Measurements from ENCODE around the gene EHBP1L1. TPM values are rescaled to one million over a fixed set of nuclear protein-coding genes. Genes with fewer than 3 reads are reported as not detected.

The EHBP1L1 gene
- total RNA-seq, 1 donor from 2014 or later, result 4.7 TPM

GRCh38 chr11:65545853-65546216 is 30.0 kb upstream of the EHBP1L1 start:
- H3K4me2 ChIP-seq, result peak overlapping the region; percentile 81
- peak overlapping the region; percentile 44 for H3K4me3 ChIP-seq
- Mint-ChIP-seq H3K36me3 (peaks cover 5% of the 10 kb centered on the region), H3K27me3 (ENCODE audit: insufficient read depth, low read depth) (peaks cover 29% of the 10 kb centered on the region), H3K4me3 (peak overlapping the region; percentile 73), H3K9me3 (no peaks in the 10 kb centered on the region), H3K27ac (no peak overlapping the region), H3K4me1 (peaks cover 25% of the 10 kb centered on the region)
- peaks cover 12% of the 10 kb centered on the region for H3F3A ChIP-seq (ENCODE audit: low read depth)
- no peak overlapping the region for H3K27ac ChIP-seq
- H3K36me3 ChIP-seq, result no peaks in the 10 kb centered on the region
- H3K27me3 ChIP-seq, result peaks cover 97% of the 10 kb centered on the region
- no peak overlapping the region for H2AFZ ChIP-seq (replicated peaks)
- no peaks in the 10 kb centered on the region for H3K79me2 ChIP-seq (ENCODE audit: low read depth)
- TF ChIP-seq CTCF (IDR thresholded peaks at IDR 0.05) (no peak), EZH2 (IDR thresholded peaks at IDR 0.05) (no peak), EZH2phosphoT487 (IDR thresholded peaks at IDR 0.05) (no peak)
- DNase-seq (ENCODE audit: low spot score), result no peak
- peaks cover 23% of the 10 kb centered on the region for H4K20me1 ChIP-seq (ENCODE audit: low read depth)
- H3K9ac ChIP-seq, result no peak overlapping the region
- H3K4me1 ChIP-seq, result peaks cover 4% of the 10 kb centered on the region
- no peaks in the 10 kb centered on the region for H3K9me3 ChIP-seq (ENCODE audit: low read depth)

- peaks cover 4% of the 10 kb centered on the region for H3K4me1 ChIP-seq
- no peaks in the 10 kb centered on the region for H3K36me3 ChIP-seq
- peak overlapping the region; percentile 44 for H3K4me3 ChIP-seq
- no peak for TF ChIP-seq CTCF (IDR thresholded peaks at IDR 0.05)
- peak; percentile 61 for TF ChIP-seq EZH2 (IDR thresholded peaks at IDR 0.05)
- peak; percentile 52 for TF ChIP-seq EZH2phosphoT487 (IDR thresholded peaks at IDR 0.05)
- Mint-ChIP-seq H3K9me3 (no peaks in the 10 kb centered on the region), H3K4me3 (peak overlapping the region; percentile 74), H3K4me1 (peaks cover 28% of the 10 kb centered on the region), H3K27ac (no peak overlapping the region), H3K27me3 (ENCODE audit: insufficient read depth, low read depth) (peaks cover 29% of the 10 kb centered on the region), H3K36me3 (peaks cover 5% of the 10 kb centered on the region)
- no peak overlapping the region for H3K27ac ChIP-seq
- H3K79me2 ChIP-seq (ENCODE audit: low read depth), result no peaks in the 10 kb centered on the region
- H3K4me2 ChIP-seq, result peak overlapping the region; percentile 81
- H3K9me3 ChIP-seq (ENCODE audit: low read depth), result no peaks in the 10 kb centered on the region
- H2AFZ ChIP-seq (replicated peaks), result peak overlapping the region; percentile 43
- peaks cover 97% of the 10 kb centered on the region for H3K27me3 ChIP-seq
- H3K9ac ChIP-seq, result no peak overlapping the region
- peaks cover 17% of the 10 kb centered on the region for H3F3A ChIP-seq (ENCODE audit: low read depth)
- H4K20me1 ChIP-seq (ENCODE audit: low read depth), result peaks cover 26% of the 10 kb centered on the region
- DNase-seq (ENCODE audit: low spot score), result peak; percentile 94
These were observed 29.5 kb upstream of the EHBP1L1 start for GRCh38 chr11:65546217-65546958.

GRCh38 chr11:65547446-65548125 is 28.3 kb upstream of the EHBP1L1 start:
- H3K27me3 ChIP-seq, result peaks cover 98% of the 10 kb centered on the region
- TF ChIP-seq EZH2 (IDR thresholded peaks at IDR 0.05), result peak; percentile 67
- peak; percentile 45 for TF ChIP-seq CTCF (IDR thresholded peaks at IDR 0.05)
- peak; percentile 36 for TF ChIP-seq EZH2phosphoT487 (IDR thresholded peaks at IDR 0.05)
- no peaks in the 10 kb centered on the region for H3K79me2 ChIP-seq (ENCODE audit: low read depth)
- no peak overlapping the region for H3K4me3 ChIP-seq
- H4K20me1 ChIP-seq (ENCODE audit: low read depth), result peaks cover 35% of the 10 kb centered on the region
- H3K9ac ChIP-seq, result no peak overlapping the region
- H3K4me1 ChIP-seq, result peaks cover 4% of the 10 kb centered on the region
- no peaks in the 10 kb centered on the region for H3K36me3 ChIP-seq
- H2AFZ ChIP-seq (replicated peaks), result no peak overlapping the region
- no peak overlapping the region for H3K27ac ChIP-seq
- H3F3A ChIP-seq (ENCODE audit: low read depth), result peaks cover 29% of the 10 kb centered on the region
- Mint-ChIP-seq H3K27ac (no peak overlapping the region), H3K4me3 (peak overlapping the region; percentile 61), H3K9me3 (no peaks in the 10 kb centered on the region), H3K4me1 (peaks cover 35% of the 10 kb centered on the region), H3K36me3 (peaks cover 9% of the 10 kb centered on the region), H3K27me3 (ENCODE audit: insufficient read depth, low read depth) (peaks cover 32% of the 10 kb centered on the region)
- no peak for DNase-seq (ENCODE audit: low spot score)
- no peak overlapping the region for H3K4me2 ChIP-seq
- no peaks in the 10 kb centered on the region for H3K9me3 ChIP-seq (ENCODE audit: low read depth)

Measured in neural progenitor cell (in vitro differentiated cells).